NCI-H1436 treated with DMSO at 0.1 percent for 48 hours (cell line): Measurements from ENCODE around the gene ADSS2.
"Not testable (repeated sequence)": the region's sequence is repeated elsewhere in the genome, so short reads cannot be mapped to it uniquely, and the experiment has no call there.

Experiments used
- DNase-seq: peaks from one replicate; lab custom pipeline; 2025; lab: John Stamatoyannopoulos, UW

The ADSS2 gene

DNA sequence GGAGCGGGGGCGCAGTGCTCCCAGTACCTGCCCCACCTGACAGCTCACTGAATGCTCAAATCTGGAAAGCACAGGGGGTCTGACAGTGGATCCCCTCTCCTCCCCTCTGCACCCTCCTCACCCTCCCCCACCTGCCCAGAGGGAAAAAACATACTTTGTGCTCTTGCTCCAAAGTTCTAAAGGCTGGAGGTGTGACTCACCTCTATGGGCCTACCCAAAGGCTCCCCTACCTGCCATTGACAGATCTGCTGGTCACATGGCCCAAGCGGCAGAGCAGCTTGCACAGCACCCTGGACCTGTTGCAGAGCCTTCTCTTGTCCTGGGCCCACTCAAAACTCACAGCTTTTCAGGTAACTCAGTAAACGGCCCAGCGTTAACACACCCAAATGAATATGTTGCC lies 55.7 kb downstream of the ADSS2 start:
- no peak for DNase-seq

DNA sequence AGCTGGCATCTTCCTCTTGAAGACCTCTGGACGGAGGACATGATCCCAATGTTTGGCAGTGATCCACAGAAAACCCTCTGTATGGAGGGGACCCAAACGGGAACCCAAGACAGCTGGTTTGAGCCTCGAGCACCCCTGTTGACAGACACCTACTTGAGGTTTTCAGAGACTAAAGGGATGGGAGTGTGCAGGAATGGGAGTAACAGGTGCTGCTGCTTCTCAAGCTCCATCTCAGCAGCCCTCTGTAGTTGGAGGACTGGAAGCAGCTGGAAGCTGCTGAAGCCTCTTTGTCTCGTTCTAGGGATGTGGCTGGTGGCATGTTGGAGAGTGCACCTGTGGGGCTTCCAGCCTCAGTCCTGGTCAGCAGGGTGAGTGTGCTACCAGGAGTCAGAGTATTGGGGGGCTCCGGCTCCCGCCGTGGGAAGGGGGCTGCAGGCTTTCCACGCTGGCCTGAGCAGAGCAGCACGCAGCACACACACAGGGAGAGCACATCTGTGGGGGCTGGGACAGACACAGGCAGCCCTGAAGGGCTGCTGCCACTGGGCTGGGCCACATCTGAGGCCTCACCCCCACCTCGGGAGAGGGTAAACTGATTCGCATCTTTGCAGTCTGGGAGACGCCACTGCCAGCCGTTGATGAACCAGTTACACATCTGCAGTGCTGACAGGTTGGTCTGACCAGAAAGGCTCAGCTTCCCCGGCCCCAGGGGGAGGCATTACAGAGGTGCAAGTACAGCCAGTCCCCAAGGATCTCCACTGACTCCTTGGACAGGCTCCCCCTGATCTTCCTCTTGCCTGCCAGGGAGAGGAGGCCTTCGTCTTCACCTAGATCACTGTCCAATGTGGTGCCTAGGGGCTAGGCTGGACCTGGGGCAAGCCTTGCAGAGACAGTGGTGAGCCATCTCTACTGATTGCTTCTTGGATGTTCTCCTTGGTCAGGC lies 56.6 kb downstream of the ADSS2 start:
- no peak for DNase-seq

DNA sequence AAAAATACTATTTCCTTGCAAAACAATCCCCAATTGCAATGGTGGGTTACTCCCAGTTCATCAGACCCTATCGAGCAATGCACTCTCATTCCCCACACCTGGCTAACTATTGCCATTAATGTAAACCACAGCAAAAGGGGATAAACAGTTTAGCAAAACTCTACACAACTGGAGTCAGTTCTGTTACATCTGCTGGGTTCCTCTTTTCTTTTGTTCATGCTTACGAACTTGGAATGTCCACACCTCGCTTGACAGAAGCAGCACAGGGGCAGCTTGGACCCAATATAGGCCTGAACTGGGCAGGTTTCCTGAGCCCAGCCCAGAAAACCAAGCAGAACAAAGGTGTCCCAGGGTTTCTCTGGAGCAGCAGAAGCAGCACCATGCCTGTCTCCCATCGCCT lies 57.4 kb downstream of the ADSS2 start:
- DNase-seq = no peak

DNA sequence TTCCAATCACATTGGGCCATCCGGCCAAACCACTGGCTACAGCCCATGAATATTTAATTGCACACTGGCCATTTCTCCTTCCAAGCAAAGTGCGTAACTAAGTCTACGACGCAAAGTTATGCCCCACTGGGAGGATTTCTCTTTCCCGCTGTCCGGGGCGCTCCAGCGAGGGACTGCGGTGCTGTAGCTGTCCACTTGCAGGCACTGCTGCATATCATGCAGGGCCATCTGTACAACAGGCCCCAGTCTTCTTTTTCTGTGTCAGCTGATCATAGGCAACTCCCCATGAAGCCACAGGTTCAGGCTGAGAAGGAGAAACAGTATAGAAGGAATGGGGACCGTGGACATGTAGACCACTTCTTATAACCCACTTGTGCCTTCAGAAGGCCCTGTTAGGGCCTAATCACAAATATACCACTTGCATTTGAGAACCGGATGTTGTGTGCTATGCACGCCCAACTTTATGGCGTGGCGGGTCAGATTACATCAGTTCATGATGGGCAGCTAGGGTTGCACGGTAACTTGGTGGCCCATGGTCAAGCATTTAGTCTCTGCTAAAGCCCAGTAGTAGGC lies 58.0 kb downstream of the ADSS2 start:
- no peak for DNase-seq

DNA sequence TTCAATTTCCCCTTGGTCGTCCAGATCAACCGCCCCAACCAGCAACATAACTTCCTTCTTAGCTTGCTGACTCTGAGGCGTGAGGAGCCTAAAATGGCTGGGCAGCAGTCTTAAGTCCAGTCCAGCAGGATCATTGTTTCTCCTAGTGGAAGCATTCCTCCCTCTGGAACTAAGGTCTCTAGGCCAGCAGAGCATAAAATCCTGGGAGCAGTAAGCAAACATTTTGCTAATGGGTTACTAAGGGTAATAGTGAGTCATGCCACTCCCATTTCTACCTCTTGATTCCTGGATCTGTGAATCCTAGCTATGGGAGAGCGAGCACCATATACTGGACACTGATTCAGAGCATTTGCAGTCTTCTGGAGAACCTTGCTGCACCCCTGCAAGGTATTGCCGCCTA lies 59.9 kb downstream of the ADSS2 start:
- no peak for DNase-seq

DNA sequence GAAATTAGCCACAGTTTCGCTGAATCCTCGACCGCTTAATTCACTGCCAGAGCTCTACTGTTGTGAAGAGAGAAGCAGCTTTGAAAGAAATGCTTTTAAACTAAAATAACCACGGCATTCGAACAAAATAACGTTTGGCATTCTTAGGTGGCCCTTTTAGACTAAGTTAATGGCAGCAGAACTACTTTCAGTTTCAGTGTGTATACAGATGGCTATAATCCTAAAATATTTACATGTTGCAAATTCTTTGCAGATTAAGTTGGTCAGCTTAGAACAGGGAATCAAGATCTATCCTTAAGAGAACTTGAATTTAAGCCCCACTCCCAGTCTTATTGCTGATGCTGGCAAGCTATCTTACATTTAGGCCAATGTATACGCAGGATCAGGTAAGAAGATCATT lies 62.7 kb downstream of the ADSS2 start:
- no peak for DNase-seq

DNA sequence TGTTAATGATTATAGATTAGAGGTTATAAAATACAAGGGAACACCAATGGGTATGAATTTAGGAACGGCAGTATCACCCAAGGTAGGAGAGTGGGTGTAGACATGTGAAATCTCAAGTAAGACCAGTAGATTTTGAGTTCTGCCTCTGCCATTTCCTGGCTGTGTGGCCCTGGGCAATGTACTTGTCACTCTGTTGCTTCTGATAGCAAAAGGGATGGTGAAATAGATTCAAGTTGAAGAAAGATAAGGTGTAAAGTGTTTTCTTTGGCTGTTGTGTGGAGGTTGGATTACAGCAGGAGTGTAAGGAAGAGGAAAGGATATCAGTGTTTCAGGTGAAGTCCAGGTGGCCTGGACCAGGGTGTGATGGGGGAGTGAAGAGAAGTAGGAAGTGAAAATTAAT lies 64.3 kb downstream of the ADSS2 start:
- no peak for DNase-seq

DNA sequence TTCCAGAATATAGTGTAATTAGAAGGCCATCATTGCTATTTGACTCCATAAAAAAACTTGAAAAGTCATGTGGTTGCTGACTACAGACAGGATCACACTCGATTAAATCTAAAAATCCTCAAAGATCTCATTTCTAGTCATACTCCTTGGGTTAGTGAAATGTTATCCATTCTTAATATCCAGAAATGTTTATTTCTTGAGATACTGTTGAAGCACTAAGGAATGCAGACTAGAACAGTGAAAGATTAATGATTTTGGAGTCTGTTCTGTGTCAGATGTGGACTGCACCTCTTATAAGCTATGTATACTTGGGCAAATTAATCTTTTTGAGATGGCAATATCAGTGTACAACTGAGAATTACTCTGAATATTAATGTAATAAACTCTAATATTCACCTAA lies 65.1 kb downstream of the ADSS2 start:
- DNase-seq = no peak

DNA sequence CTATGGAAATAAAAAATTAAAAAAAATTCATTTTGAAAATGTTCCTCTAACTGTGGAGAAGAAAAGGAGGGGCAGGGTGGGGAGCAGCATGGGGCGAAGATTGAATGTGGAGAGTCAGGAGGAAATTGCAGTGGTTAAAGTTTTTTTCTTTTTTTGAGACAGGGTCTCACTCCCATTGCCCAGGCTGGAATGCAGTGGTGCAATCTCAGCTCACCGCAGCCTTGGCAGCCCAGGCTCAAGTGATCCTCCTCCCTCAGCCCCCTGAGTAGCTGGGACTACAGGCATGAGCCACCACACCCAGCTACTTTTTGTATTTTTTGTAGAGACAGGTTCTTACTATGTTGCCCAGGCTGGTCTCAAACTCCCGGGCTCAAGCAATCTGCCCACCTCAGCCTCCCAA lies 67.6 kb downstream of the ADSS2 start:
- DNase-seq = no peak

DNA sequence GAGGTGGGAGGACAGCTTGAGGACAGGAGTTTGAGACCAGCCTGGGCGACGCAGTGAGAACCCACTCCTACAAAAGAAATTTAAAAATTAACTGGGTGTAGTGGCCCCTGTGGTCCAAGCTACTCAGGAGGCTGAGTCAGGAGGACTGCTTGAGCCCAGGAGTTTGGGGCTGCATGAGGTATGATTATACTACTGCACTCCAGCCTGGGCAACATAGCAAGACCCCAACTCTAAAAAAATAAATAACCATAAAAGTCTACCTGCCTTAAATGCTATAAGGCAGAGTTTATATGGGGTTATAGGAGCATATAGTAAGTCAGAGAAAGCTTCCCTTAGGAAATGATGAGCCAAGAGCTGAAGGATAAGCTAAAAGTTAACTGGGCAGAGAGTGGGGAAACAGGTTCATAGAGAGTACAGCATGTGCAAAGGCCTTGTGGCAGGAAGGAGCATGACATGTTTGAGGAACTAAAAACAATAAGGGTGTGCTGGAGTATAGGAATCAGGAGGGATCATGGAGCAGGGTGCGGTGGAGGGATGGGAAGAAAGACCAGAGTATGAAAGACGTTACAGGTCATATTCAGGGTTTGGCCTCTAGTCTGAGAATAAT lies 68.3 kb downstream of the ADSS2 start:
- DNase-seq = no peak

DNA sequence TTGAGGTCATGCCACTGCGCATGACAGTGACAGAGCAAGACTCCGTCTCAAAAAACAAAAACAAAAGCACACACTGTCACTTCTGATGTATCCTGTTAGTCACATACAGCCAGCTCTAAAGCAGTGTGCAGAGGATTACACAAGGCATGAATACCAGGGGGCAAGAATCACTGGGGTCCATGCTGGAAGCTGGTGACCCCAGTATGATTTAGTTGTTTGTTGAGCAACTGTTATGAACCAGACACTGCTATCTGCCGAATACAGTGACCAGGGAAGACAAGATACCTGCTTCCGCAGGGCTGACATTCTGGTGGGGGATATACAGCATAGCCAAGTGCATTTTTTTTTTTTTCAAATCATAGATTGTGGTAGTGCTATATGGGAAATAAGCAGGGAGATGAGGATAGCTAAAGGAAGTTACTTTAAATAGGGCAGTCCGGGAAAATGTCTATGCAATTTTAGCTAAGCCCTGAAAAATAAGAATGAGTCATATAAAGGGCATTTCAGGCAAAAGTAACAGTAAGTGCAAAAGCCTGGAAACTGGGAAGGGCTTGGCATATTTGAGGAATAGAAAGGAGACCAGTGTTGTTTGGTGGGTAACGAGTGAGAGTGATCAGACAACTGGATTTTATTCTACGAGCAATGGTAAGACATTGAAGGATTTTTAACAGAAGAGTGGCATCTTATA lies 69.7 kb downstream of the ADSS2 start:
- no peak for DNase-seq

DNA sequence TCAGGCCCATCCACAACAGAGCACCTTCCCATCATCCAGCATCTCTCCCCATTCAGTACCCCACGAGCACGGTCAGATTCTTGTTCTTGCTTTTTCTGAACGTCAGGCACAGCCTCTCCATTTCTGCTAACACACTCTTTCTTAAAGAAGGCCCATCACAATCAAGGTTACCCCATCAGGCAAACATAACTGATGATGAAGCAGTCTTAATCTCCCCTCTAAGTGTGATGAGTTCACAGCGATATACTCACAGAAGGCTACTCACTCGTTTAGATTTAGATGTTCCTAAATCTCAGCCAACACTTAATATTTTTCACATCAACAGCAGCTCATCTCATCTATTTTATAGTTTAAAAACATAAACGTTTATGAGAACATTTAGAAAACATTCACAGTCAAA lies 75.6 kb downstream of the ADSS2 start:
- DNase-seq = no peak

DNA sequence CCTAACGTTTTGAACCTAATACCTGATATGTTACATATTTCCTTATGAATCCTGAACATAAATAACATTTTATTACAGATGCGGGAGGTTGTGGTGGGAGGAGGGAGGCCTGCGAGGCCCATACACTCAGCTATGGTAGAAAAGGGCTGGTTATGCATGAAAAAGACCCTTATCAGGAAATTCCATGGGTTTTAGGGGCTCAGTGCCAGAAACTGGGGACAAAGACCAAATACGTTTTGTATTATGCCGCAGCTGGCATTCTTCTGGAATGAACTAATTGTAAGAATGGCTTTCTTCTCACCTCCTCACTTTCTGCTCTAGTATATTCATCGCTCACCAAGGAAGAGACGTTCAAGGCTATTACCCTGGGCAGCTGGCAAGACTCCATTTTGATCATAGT lies 76.7 kb downstream of the ADSS2 start:
- no peak for DNase-seq

DNA sequence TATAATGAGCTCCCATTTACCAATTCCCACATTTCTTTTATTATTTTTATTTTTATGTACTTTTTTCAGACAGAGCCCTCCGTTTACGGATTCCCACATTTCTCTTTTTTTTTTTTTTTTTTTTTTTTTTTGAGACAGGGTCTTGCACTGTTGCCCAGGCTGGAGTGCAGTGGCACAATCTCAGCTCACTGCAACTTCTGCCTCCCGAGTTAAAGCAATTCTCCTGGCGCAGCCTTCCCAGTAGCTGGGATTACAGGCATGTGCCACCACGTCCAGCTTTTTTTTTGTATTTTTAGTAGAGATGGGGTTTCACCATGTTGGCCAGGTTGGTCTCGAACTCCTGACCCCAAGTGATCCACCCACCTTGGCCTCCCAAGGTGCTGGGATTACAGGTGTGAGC lies 77.2 kb downstream of the ADSS2 start:
- not testable (repeated sequence) for DNase-seq

DNA sequence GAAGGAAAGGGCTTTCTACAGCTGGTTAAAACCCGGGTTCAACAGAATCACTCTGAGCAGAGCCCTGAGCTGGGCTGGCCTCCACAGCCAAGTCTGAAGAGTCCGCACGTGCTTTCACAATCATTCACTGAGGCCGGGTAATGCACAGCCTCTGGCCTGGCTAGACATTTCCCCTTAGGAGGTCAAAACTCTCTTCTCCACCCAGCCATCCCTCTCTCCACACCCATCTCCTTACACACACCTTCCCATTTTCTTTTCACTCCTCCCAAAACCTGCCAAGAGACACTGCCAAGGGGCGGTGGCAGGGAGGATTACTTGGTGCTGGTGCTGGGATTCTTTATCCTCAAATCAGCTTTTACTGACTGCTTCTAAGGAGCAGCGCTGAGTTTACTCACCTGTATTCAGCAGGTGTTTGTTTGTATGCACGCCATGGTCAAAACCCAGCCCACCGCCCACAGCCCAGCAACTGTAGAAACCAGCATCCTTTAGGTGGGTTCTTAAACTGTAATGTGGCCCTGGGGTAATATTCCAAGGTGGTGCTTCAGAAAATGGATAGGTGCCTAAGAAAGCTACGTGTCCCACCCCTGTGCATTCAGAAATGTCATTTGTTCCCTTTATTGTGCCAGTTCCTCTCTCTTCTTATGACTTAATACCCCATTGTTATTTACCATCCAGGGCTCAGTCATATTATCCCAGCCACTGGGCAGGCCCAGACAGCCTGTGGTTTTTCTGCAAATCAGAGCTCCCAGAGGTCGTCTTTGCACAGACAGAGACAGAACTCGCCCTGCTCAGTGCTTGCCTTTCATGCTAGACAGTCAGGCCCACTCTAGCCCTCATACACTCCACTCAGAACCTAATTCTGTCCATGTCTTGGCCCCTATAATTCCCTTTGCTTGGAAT lies 80.2 kb downstream of the ADSS2 start:
- DNase-seq = peak; percentile 55

DNA sequence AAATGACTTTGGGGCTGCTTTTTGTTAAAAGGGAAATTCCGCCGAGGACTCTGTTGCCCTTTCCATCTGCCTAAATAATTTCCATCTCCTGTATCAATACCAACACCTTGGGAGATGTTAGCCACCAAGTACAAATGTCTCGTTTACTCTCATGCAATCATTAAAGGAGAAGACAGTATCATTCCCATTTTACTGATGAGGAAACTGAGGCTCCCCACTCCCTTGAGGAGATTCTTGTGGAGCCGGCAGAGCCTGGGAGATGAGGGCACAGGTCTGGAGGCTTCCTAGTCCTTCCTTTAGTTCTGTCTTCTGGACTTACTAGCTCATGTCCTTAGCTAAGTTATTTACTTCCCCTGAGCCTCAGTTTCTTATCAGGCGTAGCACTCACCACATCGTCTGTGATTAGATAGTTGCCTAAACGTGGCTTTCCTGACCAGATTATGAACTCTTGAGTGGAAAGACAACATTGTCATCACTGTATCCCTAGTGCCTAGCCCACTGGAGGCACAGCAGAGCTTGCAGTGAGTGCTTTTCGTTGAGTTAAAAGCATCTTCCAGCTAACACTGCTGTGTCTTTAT lies 81.6 kb downstream of the ADSS2 start:
- no peak for DNase-seq

DNA sequence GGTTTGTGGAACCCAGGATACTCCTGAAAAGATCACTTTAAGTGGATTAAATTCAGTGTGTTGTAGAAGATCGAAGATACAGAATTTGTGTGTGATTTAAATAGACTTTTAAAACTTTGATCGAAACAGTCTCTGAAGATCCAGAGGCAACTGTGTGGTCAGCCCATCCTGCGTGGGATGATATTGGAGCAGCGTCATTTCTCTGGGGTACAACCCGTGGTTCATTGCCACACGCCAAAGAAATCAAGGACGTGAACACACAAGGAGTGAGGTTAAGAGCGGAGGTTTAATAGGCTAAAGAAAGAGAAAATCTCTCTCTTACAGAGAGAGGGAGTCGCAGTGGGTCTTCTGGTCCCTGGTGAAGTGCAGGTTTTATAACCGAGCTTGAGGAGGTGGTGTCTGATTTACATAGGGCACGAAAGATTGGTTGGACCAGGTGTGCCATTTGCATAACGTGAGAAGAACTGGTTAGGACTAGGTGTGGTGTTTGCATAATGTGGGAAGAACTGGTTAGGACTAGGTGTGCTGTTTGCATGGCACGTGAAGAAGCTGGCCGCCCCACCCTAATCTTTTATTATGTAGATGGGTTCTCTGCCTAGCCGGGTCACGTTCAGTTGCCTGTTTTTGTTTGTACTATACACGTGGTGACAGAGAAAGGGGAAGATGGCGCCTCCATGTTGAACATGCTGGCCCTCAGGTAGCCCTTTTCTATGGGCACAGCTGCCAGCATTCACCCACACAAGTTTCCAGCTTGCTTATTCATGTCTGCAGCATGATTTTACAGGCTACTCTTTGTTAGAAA lies 82.3 kb downstream of the ADSS2 start:
- DNase-seq = peak; percentile 32

DNA sequence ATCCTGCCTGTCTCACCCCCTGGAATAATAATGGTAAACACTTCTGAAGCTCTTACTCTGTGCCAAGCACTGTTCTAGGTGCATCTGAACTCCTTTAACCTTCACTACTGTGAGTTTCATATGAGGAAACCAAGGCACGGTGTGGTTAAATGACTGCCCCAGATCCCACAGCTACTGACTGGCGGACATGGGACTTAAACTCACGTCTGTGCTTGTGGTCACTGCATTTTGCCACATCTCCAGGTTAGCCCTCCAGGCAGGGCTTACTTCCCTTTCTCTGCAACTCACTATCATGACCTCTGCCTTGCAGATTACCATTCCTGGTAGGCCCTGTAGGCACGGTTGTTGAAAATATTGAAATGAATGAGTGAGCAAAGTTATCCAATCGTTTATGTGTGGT lies 83.4 kb downstream of the ADSS2 start:
- no peak for DNase-seq

DNA sequence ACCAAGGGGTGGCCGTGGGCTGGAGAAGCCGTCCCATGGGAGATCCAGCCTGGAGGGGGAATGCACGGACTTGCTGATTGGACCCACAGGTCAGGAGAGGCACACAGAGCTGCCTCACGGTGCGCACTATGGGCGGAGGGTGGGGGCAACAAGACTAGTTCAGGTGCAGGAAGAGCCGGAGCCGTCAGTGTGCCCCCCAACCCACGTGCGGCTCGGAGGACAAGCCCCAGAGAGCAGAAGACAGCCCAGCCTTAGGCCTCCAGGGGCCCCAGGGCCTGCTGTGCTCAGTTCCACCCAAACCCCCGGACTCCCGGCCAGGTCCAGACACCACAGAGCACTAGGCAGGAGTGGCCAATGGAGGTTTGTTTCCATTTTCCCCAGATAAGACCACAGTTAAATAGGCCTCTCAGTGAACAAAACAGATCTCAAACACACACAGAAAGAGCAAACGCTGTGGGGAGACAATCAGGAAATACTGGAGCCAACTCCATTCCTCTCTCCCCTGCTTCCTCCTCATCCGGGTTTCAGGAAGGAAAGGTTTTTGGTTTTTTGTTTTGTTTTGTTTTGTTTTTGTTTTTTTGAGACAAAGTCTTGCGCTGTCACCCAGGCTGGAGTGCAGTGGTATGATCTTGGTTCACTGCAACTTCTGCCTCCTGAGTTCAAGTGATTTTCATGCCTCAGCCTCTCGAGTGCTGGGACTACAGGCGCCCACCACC lies 84.2 kb downstream of the ADSS2 start:
- DNase-seq = no peak

DNA sequence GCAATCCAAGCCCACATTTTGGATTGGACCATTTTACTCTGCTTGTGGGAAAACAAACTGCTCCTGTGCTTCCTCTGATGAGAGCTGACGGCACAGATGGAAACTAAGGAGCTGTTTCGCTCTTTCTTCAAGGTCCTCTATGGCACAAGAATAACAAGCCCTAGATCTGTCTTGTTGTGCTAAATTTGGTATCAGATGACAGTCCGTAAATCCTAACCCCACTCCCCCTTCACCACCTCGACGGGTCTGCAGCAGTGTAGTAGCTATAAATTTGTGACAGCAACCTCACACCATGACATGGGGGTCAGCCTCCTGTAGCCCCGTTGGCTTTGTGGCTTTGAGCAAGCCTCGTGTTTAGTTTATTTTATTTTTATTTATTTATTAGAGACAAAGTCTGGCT lies 85.9 kb downstream of the ADSS2 start:
- DNase-seq = no peak
